Activated T-helper 9 cell treated with anti-CD3 and anti-CD28 coated beads, Interleukin-2, amount 50 U/mL, for 16 hours (primary cell): ENCODE measurements around the gene COMMD6.
"Not testable (repeated sequence)": the region's sequence is repeated elsewhere in the genome, so short reads cannot be mapped to it uniquely, and the experiment has no call there.

Experiments used
- DNase-seq: peaks from one replicate; pipeline ENCODE4 v3.0.0-alpha.2; 2020; ENCODE audit warnings: low read depth

Gene COMMD6

DNA sequence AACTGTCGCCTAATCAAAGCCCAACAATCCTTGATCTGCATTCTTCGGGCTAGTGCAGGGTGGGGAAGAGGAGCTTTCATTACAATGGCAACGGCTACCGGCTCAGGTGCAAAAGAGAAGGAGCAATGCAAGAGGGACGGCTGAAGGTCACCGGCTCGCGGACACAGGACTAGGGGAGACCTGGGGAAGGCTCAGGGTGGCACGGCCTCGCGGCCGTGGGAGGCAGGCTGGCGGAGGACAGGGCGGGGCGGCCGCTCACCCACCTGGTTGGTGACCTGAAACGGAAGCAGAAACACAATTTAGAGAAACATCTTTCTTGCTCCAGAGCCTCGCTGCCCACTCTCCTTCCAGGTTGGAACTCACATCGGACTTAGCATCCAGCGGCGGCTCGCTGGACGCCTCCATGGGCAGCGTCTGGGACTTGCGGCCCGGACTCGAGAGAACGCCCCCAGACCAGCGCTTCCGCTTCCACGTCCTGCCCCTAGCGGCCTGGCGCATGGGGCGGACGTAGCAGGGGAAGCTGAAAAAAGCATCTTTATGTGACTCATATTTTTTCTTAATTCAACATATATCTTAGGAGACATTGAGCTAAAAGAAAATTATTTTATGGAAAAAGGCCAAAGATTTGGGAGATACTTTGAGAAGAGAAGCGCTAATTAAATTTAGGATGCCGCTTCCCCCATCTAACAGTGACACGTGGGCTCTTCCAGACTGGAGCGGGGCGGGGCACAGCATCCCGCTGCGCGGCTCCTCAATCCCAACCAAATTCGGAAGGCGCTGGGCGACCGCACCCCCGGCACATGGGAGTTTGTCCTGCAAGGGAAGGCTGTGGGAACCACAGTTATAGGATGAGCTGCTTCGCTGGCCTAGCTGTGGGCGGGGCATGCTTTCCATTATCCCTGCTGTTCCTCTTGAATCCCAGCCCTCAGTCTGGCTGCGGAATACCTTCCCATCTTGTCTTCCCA is at the start of gene COMMD6:
Gene COMMD6, minus strand, starts transcription at position 441 of the 965 bp plus-strand sequence. Its CDS starts 36 bp downstream, at position 405.
- peak; percentile 62 for DNase-seq

DNA sequence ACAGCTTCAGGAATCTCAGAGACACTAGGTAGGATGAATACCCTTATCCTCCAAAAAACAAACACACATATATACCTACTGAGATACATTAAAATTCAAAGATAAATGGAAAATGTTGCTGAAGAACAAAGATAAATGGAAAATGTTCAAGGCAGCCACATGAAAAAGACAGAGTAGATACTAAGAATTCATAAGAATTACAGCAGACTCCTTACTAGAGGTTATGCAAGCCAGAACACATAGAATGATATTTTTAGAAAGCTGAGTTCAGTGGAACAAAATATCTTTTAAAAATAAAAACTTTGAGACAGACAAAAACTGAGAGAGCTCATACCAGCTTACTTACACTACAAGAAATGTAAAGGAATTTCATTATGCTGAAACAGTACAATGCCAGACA is 47.5 kb upstream of the COMMD6 start:
- DNase-seq = no peak

DNA sequence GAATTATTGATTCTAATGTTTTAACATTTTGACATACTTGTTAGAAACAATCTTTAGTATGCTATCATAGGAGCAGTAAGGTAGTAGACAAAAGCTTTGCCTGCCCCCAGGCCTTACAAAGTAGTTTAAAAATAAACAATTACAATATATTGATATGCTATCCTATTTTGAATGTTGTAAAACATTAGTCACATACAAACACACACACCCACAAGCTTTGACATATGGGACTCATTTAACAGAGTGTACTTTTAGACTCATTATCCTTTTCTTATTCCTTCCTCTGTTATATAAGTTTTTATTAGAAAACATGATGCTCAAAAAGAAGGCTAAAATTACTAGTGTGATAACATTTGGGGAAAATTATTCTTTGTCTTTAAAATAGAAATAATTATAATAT is 45.5 kb upstream of the COMMD6 start:
- no peak for DNase-seq

DNA sequence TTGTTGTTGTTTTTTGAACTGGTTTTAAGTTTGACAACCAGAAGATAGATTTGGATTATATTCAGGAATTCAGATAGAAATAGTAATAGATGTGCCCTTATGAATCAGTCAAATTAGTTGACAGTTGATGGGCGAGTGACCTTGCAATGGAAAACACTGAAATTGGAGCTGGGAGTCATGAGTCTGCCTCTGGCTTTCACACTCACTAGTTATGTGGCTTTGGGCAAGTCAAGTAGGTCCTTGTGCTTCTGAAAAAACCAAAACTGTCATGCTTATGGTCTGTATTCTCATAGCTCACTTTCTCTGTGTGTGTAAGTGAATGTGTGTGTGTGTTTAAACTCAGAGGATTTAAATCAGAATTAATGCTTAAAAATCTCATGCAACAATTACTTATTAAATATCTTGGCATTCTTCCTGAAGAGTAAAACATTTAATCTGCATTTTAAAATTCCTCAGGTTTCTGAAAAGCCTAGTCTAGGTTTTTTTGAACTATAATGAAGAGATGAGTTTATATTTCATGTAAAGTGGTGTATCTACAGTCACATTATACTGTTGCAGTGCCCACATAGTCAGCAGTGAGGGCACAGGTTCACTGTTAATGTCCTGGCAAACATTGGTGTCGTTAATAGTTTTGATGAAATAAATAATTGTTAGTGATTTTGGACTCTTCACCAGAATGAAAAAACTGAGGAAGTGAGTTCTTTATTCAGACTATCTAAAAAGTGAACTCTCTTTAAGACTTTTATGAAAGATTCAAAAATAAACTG is 44.4 kb upstream of the COMMD6 start:
- DNase-seq = no peak

DNA sequence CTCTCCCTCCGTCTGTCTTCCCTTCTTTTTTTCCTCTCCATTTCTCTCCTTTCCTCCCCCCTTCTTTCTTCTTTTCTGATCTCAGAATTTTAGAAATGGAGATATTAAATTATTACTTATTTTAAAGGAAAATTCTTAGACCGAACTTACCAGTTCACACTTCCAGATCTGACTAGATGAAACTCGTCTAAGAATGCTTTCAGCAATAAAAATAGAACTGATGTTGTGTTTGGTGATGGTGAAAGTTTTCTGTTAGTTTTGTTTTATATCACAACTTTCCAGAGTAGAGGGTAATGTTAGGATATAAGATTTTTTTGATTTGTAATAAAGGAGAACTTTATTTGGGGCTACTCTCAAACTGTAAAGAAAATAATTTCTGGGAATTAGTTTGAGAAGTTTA is 41.9 kb upstream of the COMMD6 start:
- DNase-seq = no peak

DNA sequence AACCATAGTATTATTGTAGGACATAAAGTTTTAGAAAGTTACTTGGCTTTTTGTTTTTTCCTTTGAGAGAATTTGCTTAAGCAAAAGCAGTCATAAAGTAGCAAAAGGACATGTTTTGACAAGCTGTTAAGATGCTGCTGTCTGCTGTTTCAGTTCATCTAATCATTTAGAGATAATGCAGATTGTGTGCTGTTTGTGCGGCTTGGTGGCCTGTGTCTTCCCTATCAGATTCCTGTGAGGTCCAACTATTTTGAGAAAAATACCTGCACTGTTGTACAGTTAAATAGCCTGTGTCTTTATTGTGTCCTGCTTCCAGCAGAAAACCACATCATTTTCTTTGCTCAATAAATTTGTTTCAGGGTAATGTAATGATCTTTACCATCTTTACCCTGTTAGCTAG is 31.9 kb upstream of the COMMD6 start:
- no peak for DNase-seq

DNA sequence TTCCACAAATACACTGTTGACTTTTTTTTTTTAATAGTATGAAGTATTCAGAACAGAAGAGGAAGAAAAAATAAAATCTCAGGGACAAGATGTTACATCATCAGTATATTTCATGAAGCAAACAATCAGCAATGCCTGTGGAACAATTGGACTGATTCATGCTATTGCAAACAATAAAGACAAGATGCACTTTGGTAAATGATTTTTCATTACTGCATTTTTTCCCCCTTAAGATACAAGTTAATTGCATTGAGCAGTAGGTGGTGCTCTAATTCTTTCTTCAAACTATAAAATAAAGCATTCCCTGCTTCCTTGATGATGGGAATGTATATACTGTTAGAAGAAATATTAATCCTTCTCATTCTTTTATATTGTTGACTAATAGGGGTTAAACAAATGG is 29.0 kb upstream of the COMMD6 start:
- no peak for DNase-seq

DNA sequence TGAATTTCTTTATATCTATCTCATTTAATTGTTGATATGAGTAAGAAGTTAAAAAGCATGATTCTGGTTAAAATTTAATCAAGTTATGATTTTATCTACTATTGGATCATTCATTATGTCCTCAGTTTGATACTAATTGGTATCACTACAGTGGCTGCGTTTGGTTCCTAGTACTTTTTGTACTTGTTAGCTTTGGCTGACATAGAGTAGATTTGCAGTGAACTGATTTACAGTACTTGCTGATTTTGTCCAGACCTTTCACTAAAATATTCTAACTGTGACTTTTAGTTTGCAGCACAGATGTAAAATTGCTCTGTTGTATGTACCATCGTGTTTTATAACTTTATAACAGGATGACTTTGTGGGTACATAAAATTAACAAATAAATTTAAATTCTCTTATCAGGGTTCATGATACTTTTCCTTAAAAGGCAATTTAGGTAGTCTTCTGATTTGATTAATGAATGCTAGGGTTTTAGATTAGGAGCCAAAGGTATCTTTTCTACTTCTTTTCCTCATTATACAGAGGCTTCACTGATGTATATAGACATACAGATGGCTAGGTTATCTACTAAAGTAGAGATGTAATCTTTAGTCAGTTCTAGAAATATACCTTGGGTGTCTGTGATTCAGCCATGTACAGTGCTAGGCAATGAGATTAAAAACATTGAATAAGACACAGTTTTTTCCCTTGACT is 20.7 kb upstream of the COMMD6 start:
- no peak for DNase-seq

DNA sequence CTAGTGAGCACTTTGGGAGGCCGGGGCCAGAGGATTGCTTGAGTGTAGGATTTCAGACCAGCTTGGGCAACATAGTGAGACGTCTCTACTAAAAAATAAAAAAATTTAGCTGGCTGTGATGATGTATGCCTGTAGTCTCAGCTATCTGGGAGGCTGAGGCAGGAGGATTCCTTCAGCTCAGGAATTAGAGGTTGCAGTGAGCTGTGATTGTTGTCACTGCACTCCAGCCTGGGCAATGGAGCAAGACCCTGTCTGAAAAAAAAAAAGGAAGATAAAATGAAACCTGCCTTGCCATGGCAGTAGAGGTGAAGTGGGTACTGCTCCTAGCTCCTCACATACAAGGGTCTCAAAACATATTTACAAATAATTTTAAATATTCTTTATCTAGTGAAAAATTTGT is 19.3 kb upstream of the COMMD6 start:
- DNase-seq = no peak

DNA sequence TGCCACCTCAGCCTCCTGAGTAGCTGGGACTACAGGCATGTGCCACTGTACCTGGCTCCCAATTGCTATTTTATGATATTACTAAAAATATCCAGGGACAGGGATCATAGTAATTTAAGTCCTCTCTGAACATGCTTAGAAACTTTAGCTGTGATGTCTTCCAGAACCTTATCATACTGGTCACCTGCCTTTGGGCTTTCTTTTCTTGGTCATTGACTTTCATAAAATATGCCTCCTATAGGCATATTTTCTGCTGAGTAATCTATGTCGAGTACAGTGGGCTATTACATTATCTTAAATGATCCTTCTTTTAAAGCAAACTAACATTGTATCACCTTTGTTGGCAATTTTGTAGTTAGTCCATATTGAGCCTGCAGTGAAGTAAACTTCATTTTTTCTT is 18.2 kb upstream of the COMMD6 start:
- no peak for DNase-seq

DNA sequence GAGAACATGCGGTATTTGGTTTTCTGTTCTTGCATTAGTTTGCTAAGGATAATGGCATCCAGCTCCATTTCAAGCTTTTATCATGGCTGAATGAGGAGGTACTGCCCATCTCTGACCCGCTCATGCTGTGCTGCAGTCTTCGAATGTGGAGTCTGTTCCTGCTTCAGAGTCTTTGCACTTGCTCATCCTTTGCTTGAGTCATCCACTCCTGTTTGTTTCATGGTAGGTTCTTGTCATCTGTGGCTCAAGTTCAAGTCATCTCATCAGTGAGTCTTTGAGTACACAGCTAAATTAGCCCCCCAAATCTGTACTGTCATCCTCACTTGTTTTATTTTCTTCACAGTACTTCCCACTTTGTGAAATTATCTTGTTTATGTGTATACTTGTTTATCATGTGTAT is 17.3 kb upstream of the COMMD6 start:
- DNase-seq = no peak

DNA sequence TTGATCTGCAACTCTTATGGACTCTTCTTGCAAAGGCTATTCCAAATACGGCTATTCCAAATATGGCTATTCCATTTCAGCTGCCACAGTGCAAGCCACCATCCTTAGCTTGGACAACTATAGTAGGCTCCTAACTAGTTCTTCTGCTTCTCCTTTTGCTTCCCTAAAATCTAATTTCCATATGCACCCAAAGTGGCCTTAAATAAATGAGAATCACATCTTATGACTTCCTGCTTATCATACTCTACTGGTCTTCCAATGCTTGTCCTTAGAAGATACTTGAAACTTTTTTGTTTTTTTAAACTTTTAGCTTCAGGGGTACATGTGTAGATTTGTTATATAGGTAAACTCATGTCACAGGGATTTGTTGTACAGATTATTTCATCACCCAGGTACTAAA is 16.8 kb upstream of the COMMD6 start:
- DNase-seq = no peak

DNA sequence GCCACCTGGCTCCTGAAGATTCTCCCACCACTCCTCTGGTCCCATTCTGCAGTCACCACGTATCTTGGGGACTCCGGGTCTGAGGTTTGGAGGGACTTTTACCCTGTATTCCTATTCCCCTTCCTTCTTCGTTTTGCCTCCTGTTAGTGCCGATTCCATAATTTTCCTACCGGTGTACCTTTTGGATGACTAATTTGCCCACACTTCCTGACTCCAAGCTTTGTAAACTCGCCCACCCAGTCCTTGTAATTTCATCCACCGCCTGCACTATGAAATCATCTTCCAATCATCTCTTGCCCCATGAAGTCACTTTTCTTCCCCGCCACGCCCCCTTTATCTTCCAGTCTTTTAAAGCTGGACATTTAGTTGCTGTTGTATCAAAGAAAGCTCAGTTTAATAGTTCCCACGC is 12.5 kb upstream of the COMMD6 start:
- no peak for DNase-seq

DNA sequence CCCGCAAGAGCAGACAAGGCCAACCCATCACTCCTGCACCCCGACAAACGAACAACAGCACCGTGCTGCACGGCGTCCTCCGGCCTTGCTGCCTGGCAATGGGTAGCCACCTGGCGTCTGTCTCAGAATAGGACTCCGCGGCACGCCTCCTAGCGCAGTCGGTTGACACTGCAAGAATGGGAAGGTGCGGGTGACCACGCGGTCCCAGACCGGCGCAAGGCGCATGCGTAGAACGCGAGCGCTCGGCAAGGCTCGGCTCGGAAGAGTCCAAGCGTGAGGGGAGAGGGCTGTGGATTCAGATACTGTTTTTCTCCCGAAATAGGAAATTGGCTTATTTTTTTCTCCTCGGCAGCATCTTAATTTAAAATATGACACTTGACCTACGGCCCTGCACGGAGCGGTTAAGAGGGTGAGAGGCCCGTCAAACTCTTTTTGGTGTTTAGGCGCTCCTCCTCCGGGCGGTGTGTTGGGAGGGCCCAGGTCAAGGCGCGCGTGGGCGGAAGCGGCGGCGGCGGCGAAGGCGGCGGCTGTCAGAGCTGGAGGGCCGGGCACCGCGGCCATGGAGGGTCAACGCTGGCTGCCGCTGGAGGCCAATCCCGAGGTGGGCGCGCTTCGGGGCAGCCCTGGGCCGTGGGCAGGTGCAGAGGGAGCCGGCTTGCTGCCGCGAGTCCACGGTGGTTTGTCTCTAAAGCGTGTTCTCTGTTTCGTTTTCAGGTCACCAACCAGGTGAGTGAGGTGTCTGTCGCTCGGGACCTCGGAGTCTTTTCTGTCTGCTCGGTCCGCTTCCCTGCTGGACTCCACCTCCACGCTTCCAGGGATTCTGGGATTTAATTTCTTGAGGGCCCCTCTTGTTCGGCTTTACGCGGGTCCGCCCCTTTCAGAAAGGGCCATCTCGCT is 11.9 kb upstream of the COMMD6 start, which contains the start of gene UCHL3:
Gene UCHL3, plus strand, starts transcription at position 530 of the 897 bp plus-strand sequence. Its CDS starts 30 bp downstream, at position 560.
- DNase-seq = peak; percentile 96

DNA sequence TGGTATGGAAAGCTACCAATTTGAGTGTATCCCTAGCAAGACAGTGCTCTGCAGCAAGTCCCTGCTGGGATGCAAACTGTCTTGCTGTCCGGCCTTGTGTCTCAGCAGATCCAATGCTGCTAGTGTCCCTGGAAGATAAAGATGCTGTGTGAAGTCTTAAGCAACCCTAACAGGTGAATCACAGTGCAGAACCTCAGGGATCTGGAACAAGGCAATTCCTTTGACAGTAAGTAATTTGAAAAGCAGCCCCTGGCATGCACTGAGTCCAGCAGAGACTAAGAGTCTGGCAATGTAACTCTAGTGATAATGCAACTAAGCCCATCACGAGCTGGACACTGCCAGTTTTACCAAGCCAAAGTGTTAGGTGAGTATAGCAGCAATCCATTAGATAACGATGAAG is 10.3 kb upstream of the COMMD6 start:
- DNase-seq = no peak

DNA sequence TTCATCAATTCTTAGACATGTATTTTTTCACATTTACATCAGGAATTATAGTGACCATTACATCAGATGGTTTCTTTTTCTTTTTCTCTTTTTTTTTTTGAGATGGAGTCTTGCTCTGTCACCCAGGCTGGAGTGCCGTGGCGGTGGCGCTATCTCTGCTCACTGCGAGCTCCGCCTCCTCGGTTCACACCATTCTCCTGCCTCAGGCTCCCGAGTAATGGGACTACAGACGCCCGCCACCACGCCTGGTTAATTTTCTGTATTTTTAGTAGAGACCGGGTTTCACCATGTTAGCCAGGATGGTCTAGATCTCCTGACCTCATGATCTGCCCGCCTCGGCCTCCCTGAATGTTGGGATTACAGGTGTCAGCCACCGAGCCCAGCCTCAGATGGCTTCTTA is 7.7 kb upstream of the COMMD6 start:
- not testable (repeated sequence) for DNase-seq

DNA sequence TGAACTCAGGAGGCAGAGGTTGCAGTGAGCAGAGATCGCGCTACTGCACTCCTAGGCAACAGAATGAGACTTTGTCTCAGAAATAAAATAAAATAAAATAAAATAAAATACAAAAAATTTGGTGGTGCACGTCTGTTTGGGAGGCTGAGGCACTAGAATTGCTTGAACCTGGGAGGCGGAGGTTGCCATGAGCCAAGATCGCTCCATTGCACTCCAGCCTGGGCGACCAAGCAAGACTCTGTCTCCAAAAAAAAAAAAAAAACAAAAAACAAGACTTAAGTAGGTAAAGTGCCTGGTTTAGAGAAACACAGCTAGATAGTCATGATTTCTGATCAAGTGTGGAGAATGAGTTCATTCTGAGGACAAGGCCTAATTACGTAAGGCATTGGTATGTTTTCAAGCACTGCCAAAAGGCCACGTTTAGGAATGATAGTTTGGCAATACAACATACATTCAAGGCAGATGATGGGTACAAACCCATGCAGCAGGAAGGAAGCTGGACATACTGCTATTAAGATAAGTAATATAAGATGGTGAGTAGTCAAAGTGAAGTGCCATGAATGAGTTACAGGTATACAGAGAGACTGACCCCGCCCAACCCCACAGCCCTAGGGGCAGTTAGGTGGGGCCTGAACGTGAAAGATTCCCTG is 7.2 kb upstream of the COMMD6 start:
- no peak for DNase-seq

DNA sequence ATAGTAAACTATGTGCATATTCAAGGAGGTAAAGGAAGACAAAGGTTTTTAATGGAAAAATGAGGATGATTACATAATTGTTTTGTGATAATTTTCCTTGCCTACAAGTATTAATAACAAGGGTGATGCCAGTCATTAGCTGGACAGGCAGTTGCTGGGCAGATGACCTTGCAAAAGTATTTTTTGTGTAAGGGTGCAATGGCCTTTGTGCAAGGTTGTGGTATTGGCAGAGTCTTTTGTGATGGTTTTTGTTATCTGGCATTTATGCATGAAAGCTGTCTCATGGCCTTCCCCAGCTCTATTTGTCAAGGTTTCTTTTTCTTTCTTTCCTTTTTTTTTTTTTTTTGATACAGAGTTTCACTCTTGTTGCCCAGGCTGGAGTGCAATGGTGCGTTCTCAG is 4.3 kb upstream of the COMMD6 start:
- no peak for DNase-seq

DNA sequence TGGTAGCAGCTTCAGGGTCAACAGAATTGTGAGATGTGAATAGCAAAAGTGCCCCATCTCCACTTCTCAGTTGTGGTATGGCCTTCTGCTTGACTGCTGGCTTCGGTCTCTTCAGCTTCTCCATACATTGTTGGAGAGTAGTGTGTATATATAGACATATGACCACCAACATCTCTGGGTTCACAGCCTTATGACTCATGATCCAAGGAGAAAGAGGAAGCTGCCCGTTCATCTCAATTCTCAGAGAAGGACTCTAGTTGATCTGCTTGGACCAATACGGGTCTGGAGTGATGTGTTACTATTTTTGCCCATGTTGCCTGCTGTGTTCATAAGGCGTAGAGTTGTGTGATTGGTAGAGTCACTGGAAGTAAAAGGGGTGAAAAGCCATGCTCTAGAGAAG is 3.6 kb upstream of the COMMD6 start:
- no peak for DNase-seq

DNA sequence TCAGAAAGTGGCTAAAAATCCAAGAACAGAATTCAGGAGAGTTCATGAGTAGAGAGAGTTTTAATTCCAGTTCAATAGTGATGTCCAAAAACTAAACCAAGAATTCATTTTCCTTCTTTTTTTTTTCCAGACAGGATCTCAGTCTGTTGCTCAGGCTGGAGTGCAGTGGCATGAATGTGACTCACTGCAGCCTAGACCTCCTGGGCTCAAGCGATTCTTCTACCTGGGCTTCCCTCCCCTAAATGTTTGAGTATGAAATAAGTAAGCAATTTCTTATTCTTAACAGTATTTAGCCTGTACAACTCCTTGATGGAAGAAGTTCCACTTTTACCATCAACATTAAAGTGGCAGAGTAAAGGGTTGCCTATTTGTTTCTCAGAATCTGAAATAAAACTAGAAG is 3.8 kb downstream of the COMMD6 start:
- DNase-seq = no peak

DNA sequence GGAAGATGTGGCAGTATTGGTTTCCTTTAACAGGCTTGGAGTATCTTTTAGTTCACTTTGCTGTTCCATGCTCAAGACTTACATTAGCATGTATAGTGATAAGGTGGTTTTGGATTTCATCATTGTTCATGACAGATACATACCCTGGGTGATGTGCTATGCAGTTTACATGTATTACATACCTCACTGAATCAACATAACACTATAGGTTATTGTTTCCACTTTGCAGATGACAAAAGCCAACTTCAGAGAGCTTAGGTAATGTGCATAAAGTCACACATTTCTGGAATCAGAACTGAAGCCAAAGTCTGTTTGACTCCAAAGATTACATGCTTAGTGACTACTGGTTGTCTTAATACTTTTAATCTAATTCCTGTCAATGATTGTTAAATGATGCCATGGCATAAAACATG is 7.1 kb downstream of the COMMD6 start:
- DNase-seq = no peak
